ENCODE results near the gene RASSF9.

RASSF9 gene

GRCh38 chr12:85784096-85784720, 52.0 kb downstream of the RASSF9 start:
- Mint-ChIP-seq H3K27ac (no peak overlapping the region), H3K36me3 (ENCODE audit: low read depth) (no peaks in the 10 kb centered on the region), H3K27me3 (ENCODE audit: low read depth) (no peaks in the 10 kb centered on the region), H3K9me3 (peaks cover 4% of the 10 kb centered on the region), H3K4me3 (no peak overlapping the region), H3K4me1 (no peaks in the 10 kb centered on the region)
- TF ChIP-seq CTCF (IDR thresholded peaks at IDR 0.05; ENCODE audit: unreplicated experiment in 3 of 3): no peak

DNA sequence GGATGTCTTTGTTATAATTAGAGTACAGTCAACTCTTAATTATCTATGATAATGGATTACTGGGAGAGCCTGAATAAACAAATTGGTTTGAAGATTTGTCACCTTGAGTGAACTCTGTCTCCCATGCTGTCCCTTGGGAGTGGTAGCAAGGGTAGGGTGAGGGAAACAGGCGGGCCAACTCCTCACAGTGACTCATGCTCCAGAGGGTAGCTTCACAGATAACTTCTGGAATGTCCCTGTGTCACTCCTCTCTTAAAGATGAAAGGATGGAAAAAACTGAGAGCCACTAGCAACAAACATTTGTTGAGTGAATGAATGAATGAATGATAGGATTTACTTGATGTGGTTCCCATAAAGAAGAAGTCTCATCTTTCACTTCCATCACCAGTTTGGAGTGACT, 53.5 kb downstream of the RASSF9 start:
- no peaks in the 10 kb centered on the region for H3K27me3 Mint-ChIP-seq (ENCODE audit: low read depth)
- no peak for TF ChIP-seq CTCF (IDR thresholded peaks at IDR 0.05; ENCODE audit: unreplicated experiment in 3 of 3)
- peaks cover 4% of the 10 kb centered on the region for H3K9me3 Mint-ChIP-seq
- no peak overlapping the region for H3K27ac Mint-ChIP-seq
- H3K36me3 Mint-ChIP-seq (ENCODE audit: low read depth): no peaks in the 10 kb centered on the region
- H3K4me1 Mint-ChIP-seq: no peaks in the 10 kb centered on the region
- no peak overlapping the region for H3K4me3 Mint-ChIP-seq

- Mint-ChIP-seq H3K36me3 (ENCODE audit: low read depth) (no peaks in the 10 kb centered on the region), H3K27me3 (ENCODE audit: low read depth) (no peaks in the 10 kb centered on the region), H3K4me1 (no peaks in the 10 kb centered on the region), H3K27ac (no peak overlapping the region), H3K4me3 (no peak overlapping the region), H3K9me3 (peaks cover 3% of the 10 kb centered on the region)
- no peak for TF ChIP-seq CTCF (IDR thresholded peaks at IDR 0.05; ENCODE audit: unreplicated experiment in 3 of 3)
These were observed 54.4 kb downstream of the RASSF9 start for GRCh38 chr12:85781766-85782165.

DNA sequence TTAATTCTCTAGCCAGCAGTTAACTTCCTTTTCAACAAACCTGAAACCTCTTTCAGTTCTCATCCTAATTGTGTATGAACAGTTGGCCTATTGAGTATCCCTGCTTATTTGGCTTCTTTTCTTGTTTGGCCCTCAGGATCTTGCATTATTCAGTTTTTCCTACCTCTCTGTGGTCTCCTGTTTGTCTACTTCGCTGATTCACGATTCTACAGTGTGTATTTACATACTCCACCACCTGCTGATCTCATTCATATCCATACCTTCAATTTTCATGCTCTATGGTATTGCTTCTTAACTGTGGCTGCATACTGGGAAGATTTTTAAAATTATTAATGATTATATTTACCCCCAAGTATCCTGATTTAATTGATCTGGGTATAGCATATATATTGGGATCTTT, 56.4 kb downstream of the RASSF9 start:
- no peaks in the 10 kb centered on the region for H3K27me3 Mint-ChIP-seq (ENCODE audit: low read depth)

GRCh38 chr12:85775091-85775490, 61.1 kb downstream of the RASSF9 start:
- Mint-ChIP-seq H3K27me3 (ENCODE audit: low read depth) (no peaks in the 10 kb centered on the region), H3K36me3 (ENCODE audit: low read depth) (no peaks in the 10 kb centered on the region), H3K9me3 (no peaks in the 10 kb centered on the region), H3K4me3 (no peak overlapping the region), H3K4me1 (no peaks in the 10 kb centered on the region), H3K27ac (no peak overlapping the region)
- no peak for TF ChIP-seq CTCF (IDR thresholded peaks at IDR 0.05; ENCODE audit: unreplicated experiment in 3 of 3)

More for the DNA sequence above, 56.4 kb downstream of the RASSF9 start:
- Mint-ChIP-seq H3K4me1 (no peaks in the 10 kb centered on the region), H3K4me3 (no peak overlapping the region), H3K27ac (no peak overlapping the region), H3K9me3 (no peaks in the 10 kb centered on the region), H3K36me3 (ENCODE audit: low read depth) (no peaks in the 10 kb centered on the region)
- TF ChIP-seq CTCF (IDR thresholded peaks at IDR 0.05; ENCODE audit: unreplicated experiment in 3 of 3): no peak

DNA sequence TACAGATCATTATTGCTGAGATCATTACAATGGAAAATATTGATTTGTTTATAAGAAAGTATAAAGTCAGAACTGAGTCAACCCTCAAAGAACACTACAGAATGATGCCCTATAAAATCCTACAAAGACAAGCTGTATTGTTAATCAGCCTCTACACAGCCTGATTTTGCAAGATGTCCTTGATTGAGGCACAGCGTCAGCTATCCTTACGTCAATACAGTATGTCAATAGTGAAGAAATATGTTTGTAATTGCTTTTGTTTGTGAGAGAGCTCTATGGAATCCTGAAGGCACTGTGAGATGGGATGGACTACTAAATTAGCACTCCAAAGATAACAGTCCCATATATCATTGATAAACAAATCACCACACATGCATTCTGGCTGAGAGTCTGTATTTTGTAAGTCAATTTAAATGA, 70.7 kb downstream of the RASSF9 start:
- no peak overlapping the region for H3K27ac Mint-ChIP-seq
- no peaks in the 10 kb centered on the region for H3K9me3 Mint-ChIP-seq
- H3K36me3 Mint-ChIP-seq (ENCODE audit: low read depth): no peaks in the 10 kb centered on the region
- H3K4me3 Mint-ChIP-seq: no peak overlapping the region
- H3K4me1 Mint-ChIP-seq: no peaks in the 10 kb centered on the region
- H3K27me3 Mint-ChIP-seq (ENCODE audit: low read depth): no peaks in the 10 kb centered on the region
- TF ChIP-seq CTCF (IDR thresholded peaks at IDR 0.05; ENCODE audit: unreplicated experiment in 3 of 3): no peak

All from nephron (organoid).